NT2/D1 (cell line): ENCODE measurements around the gene YAF2.

Experiments
- SUZ12 ChIP-seq: IDR thresholded peaks from 2 replicates; pipeline ENCODE4 v1.6.1; 2011; ENCODE audit not compliant: insufficient read length, insufficient read depth; ENCODE audit errors: extremely low read depth
- ZNF274 ChIP-seq: IDR thresholded peaks from 2 replicates; pipeline ENCODE4 v1.6.1; 2011; ENCODE audit warnings: mild to moderate bottlenecking, low read depth, low read length

DNA sequence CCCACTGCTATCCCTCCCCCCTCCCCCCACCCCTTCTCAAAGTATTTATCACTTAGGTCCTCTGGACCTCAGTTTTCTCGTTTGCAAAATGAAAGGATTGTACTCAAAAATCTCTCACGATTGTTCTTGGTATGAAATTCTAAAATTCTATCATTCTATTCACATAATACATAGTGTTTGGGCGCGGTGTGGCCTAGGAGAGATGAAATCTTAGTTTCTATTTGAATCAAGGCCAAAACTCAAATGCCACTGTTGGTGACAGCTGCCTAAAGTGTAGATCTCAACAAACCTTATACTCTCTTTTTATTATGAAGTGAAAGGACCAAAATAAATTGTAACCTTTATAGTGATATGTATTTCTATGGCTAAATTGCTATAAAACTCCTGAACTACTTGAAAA is 23.7 kb upstream of the YAF2 start:
- no peak for TF ChIP-seq SUZ12
- no peak for TF ChIP-seq ZNF274
